OCI-LY7 (cell line): ENCODE measurements around the gene NF1. TPM values are rescaled to one million over a fixed set of nuclear protein-coding genes. Genes with fewer than 3 reads are reported as not detected.

ENCODE experiments used
- BruUV-seq: library from RNA; stranded (reverse); fragments of 400-500 nt; replicated peaks from 2 replicates; lab custom pipeline; 2021; lab: Mats Ljungman, UMichigan
- CTCF ChIA-PET: fragments of 300-600 bp; sonication (Branson Sonifier 250); formaldehyde crosslinking; loops from one replicate; lab custom pipeline; 2022; ENCODE audit warnings: antibody characterized with exemption; ENCODE audit not compliant: unreplicated experiment; lab: Charles Lee
- POLR2A ChIA-PET: fragments of 300-600 bp; sonication (Branson Sonifier 250); formaldehyde crosslinking; loops from one replicate; lab custom pipeline; 2022; ENCODE audit warnings: antibody characterized with exemption; lab: Charles Lee
- DNase-seq: peaks from one replicate; pipeline ENCODE4 v3.0.0-alpha.2; 2015; ENCODE audit warnings: low spot score
- H2AFZ ChIP-seq: fragments of 200-600 bp; sonication (generic), shearing (Covaris generic); 2 replicates; pipeline ENCODE4 v1.6.1; 2014; ENCODE audit warnings: mild to moderate bottlenecking, antibody characterized with exemption, low read length, moderate library complexity
- H3K27ac ChIP-seq: fragments of 200-600 bp; sonication (generic); 2 replicates; pipeline ENCODE4 v1.5.1; 2014; ENCODE audit warnings: mixed run types, low read depth, mild to moderate bottlenecking, moderate library complexity, low read length, inconsistent platforms; ENCODE audit not compliant: poor library complexity, severe bottlenecking
- H3K36me3 ChIP-seq: fragments of 200-600 bp; sonication (generic); 2 replicates; pipeline ENCODE4 v1.6.1; 2014; ENCODE audit warnings: mild to moderate bottlenecking, antibody characterized with exemption, low read length, moderate library complexity, mixed read lengths; ENCODE audit not compliant: insufficient read depth
- H3K4me1 ChIP-seq: fragments of 200-600 bp; sonication (generic); 2 replicates; pipeline ENCODE4 v1.5.1; 2014; ENCODE audit warnings: mild to moderate bottlenecking, low read length; ENCODE audit not compliant: insufficient read depth, poor library complexity, severe bottlenecking
- H3K4me2 ChIP-seq: fragments of 200-600 bp; sonication (generic); 2 replicates; pipeline ENCODE4 v1.6.1; 2014; ENCODE audit warnings: mild to moderate bottlenecking, low read length
- H3K4me3 ChIP-seq: fragments of 200-600 bp; sonication (generic); 2 replicates; pipeline ENCODE4 v1.5.1; 2014; ENCODE audit warnings: mild to moderate bottlenecking, low read depth, low read length; ENCODE audit not compliant: poor library complexity, severe bottlenecking
- H3K79me2 ChIP-seq: fragments of 200-600 bp; sonication (generic); 2 replicates; pipeline ENCODE4 v1.6.1; 2016; ENCODE audit warnings: low read depth, mild to moderate bottlenecking, low read length, moderate library complexity, mixed read lengths; ENCODE audit not compliant: insufficient read depth
- H3K9me2 ChIP-seq: fragments of 200-600 bp; sonication (generic); 2 replicates; pipeline ENCODE4 v1.6.1; 2016; ENCODE audit warnings: mild to moderate bottlenecking, low read length, mixed read lengths; ENCODE audit not compliant: insufficient read depth
- H3K9me3 ChIP-seq: fragments of 200-600 bp; sonication (generic); 2 replicates; pipeline ENCODE4 v1.6.1; 2014; ENCODE audit warnings: mild to moderate bottlenecking, mixed run types, low read length, mixed read lengths
- H4K20me1 ChIP-seq: fragments of 200-600 bp; sonication (generic); 2 replicates; pipeline ENCODE4 v1.6.1; 2014; ENCODE audit warnings: mild to moderate bottlenecking, antibody characterized with exemption, low read length, moderate library complexity, mixed read lengths; ENCODE audit not compliant: insufficient read depth
- EZH2phosphoT487 ChIP-seq: fragments of 200-600 bp; sonication (generic); IDR thresholded peaks from 2 replicates; pipeline ENCODE4 v1.6.1; 2018; ENCODE audit warnings: low read depth, borderline replicate concordance, mild to moderate bottlenecking, mixed run types, antibody characterized with exemption, low read length, moderate library complexity, mixed read lengths
- intact Hi-C: fragments of 100-400 bp; cut with micrococcal nuclease; formaldehyde crosslinking; loops from one replicate; pipeline ENCODE4 v1.10.0; 2022; ENCODE audit not compliant: unreplicated experiment
- total RNA-seq, 2 experiments: library from RNA; depleted of rRNA in 1 of 2; stranded (reverse); fragments of >200 nt in 1 of 2; shearing (Covaris generic) in 1 of 2; gene quantifications; 2 replicates each; pipeline ENCODE4 v1.2.3, GENCODE V29; 2014 to 2022
- TF ChIP-seq, protein P1 (sequence below): fragments of 200-600 bp; sonication (generic); conservative IDR thresholded peaks from 2 replicates; pipeline ENCODE4 v1.5.1; 2014; ENCODE audit warnings: mild to moderate bottlenecking, antibody characterized with exemption, low read length, moderate library complexity, mixed read lengths

NF1 gene
- total RNA-seq, 2 experiments from 2014 or later: 38.7 to 64.8 TPM

- Histone ChIP-seq H3K4me1 (no peaks in the 10 kb centered on the region), H3K79me2 (no peaks in the 10 kb centered on the region), H3K27ac (no peak overlapping the region), H3K36me3 (peaks cover 50% of the 10 kb centered on the region), H3K4me3 (no peak overlapping the region), H3K9me3 (no peaks in the 10 kb centered on the region), H4K20me1 (no peaks in the 10 kb centered on the region), H2AFZ (no peak overlapping the region), H3K4me2 (no peak overlapping the region), H3K9me2 (no peaks in the 10 kb centered on the region)
- DNase-seq: no peak
- POLR2A ChIA-PET: no interaction called here
- BruUV-seq: no TSS peak
- TF ChIP-seq, protein P1, sequence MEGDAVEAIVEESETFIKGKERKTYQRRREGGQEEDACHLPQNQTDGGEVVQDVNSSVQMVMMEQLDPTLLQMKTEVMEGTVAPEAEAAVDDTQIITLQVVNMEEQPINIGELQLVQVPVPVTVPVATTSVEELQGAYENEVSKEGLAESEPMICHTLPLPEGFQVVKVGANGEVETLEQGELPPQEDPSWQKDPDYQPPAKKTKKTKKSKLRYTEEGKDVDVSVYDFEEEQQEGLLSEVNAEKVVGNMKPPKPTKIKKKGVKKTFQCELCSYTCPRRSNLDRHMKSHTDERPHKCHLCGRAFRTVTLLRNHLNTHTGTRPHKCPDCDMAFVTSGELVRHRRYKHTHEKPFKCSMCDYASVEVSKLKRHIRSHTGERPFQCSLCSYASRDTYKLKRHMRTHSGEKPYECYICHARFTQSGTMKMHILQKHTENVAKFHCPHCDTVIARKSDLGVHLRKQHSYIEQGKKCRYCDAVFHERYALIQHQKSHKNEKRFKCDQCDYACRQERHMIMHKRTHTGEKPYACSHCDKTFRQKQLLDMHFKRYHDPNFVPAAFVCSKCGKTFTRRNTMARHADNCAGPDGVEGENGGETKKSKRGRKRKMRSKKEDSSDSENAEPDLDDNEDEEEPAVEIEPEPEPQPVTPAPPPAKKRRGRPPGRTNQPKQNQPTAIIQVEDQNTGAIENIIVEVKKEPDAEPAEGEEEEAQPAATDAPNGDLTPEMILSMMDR: no peak
- TF ChIP-seq EZH2phosphoT487: no peak
- intact Hi-C loops: no loop called here
- CTCF ChIA-PET: interaction anchor here (0.5 kb wide), 1 partner anchor 41 kb away, joined by 3 read pairs; no protein-coding TSS in a partner anchor
Measured at GRCh38 chr17:31349454-31349853, 254.7 kb downstream of the NF1 start.

DNA sequence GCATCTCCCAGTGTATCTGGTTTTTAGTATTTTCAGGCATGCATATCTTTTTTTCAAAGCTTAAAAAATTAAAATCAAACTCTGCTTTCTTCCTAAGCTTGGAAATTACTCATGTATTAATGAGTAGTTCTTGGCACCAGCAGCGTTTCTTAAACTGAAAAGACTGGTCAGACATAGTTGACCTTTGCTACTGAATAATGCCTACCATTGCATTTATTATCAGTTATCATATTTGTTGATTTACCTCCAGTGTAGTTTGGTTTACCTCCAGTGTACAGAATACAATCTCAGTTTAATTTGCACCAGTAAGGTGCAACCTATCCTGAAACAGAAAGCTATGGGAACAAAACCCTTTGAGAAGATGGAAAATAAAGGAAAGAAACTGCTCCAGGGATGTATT, 261.2 kb downstream of the NF1 start:
- H2AFZ ChIP-seq: no peak overlapping the region
- intact Hi-C loops: no loop called here
- H3K9me2 ChIP-seq: no peaks in the 10 kb centered on the region
- no peaks in the 10 kb centered on the region for H3K4me1 ChIP-seq
- peaks cover 80% of the 10 kb centered on the region for H3K36me3 ChIP-seq
- H3K27ac ChIP-seq: no peak overlapping the region
- no peak overlapping the region for H3K4me2 ChIP-seq
- no peaks in the 10 kb centered on the region for H3K9me3 ChIP-seq
- no peaks in the 10 kb centered on the region for H4K20me1 ChIP-seq
- no TSS peak for BruUV-seq
- no peak overlapping the region for H3K4me3 ChIP-seq
- ChIA-PET POLR2A (interaction anchor here (0.6 to 1.4 kb wide), 5 partner anchors 8 to 1834 kb away, joined by 3 to 4 read pairs (median 3); no protein-coding TSS in a partner anchor), CTCF (no interaction called here)
- TF ChIP-seq, protein P1: no peak
- TF ChIP-seq EZH2phosphoT487: no peak
- no peaks in the 10 kb centered on the region for H3K79me2 ChIP-seq
- no peak for DNase-seq

- DNase-seq: no peak
- peaks cover 82% of the 10 kb centered on the region for H3K36me3 ChIP-seq
Measured at GRCh38 chr17:31357091-31357490, 262.3 kb downstream of the NF1 start.

More at GRCh38 chr17:31357091-31357490, 262.3 kb downstream of the NF1 start:
- H4K20me1 ChIP-seq: no peaks in the 10 kb centered on the region
- H3K4me2 ChIP-seq: no peak overlapping the region
- intact Hi-C loops: no loop called here
- no peaks in the 10 kb centered on the region for H3K79me2 ChIP-seq
- H3K4me3 ChIP-seq: no peak overlapping the region
- TF ChIP-seq EZH2phosphoT487: no peak
- TF ChIP-seq, protein P1: no peak
- no peaks in the 10 kb centered on the region for H3K4me1 ChIP-seq
- ChIA-PET CTCF (no interaction called here), POLR2A (interaction anchor here (1.4 kb wide), 1 partner anchor 17 kb away, joined by 4 read pairs; no protein-coding TSS in a partner anchor)
- no peaks in the 10 kb centered on the region for H3K9me3 ChIP-seq
- H3K9me2 ChIP-seq: no peaks in the 10 kb centered on the region
- no peak overlapping the region for H3K27ac ChIP-seq
- no TSS peak for BruUV-seq
- H2AFZ ChIP-seq: no peak overlapping the region
